SJCRH30 (cell line): ENCODE data around the gene ACTL6B. TPM values are rescaled to one million over a fixed set of nuclear protein-coding genes. Genes with fewer than 3 reads are reported as not detected.

Source experiments
- total RNA-seq: library from RNA; depleted of rRNA; stranded (reverse); fragments of >200 nt; shearing (Covaris generic); gene quantifications from 2 replicates; pipeline ENCODE4 v1.2.3, GENCODE V29; 2014; rRNA removed

Gene ACTL6B
- total RNA-seq, 1 experiment from 2014 or later: not detected

Other genes with a start within 250 kb of the ACTL6B start
- 1.1 and 1.2 TPM in 2 replicates for gene ZCWPW1, start 227.7 kb downstream of the ACTL6B start, total RNA-seq
- gene MEPCE, start 226.6 kb downstream of the ACTL6B start, total RNA-seq: 48.2 and 50.6 TPM in 2 replicates
- gene PPP1R35, start 220.0 kb downstream of the ACTL6B start, total RNA-seq: 11.2 and 11.7 TPM in 2 replicates
- not detected in 2 replicates for gene SPACDR, start 192.2 kb downstream of the ACTL6B start, total RNA-seq
- 13.7 and 14.7 TPM in 2 replicates for gene TSC22D4, start 177.2 kb downstream of the ACTL6B start, total RNA-seq
- 0.49 and 0.56 TPM in 2 replicates for gene NYAP1, start 172.5 kb downstream of the ACTL6B start, total RNA-seq
- gene AGFG2, start 117.2 kb downstream of the ACTL6B start, total RNA-seq: 7.2 and 9.0 TPM in 2 replicates
- gene SAP25, start 82.5 kb downstream of the ACTL6B start, total RNA-seq: 0.30 and 1.2 TPM in 2 replicates
- 19.8 and 33.2 TPM in 2 replicates for gene LRCH4, start 70.3 kb downstream of the ACTL6B start, total RNA-seq
- 0.10 TPM in 1 of 2 replicates, not detected in the other for gene FBXO24, start 70.1 kb downstream of the ACTL6B start, total RNA-seq
- 41.2 and 43.4 TPM in 2 replicates for gene PCOLCE, start 54.1 kb downstream of the ACTL6B start, total RNA-seq
- gene MOSPD3, start 43.9 kb downstream of the ACTL6B start, total RNA-seq: 13.8 and 13.9 TPM in 2 replicates
- not detected in 2 replicates for gene TFR2, start 14.9 kb downstream of the ACTL6B start, total RNA-seq
- gene GNB2, start 17.3 kb upstream of the ACTL6B start, total RNA-seq: 105 and 112 TPM in 2 replicates
- gene GIGYF1, start 37.8 kb upstream of the ACTL6B start, total RNA-seq: 17.8 and 22.6 TPM in 2 replicates
- gene POP7, start 49.7 kb upstream of the ACTL6B start, total RNA-seq: 63.9 and 67.9 TPM in 2 replicates
- not detected in 2 replicates for gene EPO, start 64.0 kb upstream of the ACTL6B start, total RNA-seq
- not detected in 2 replicates for gene ZAN, start 77.1 kb upstream of the ACTL6B start, total RNA-seq
- 61.7 and 62.3 TPM in 2 replicates for gene EPHB4, start 171.1 kb upstream of the ACTL6B start, total RNA-seq
- gene SLC12A9, start 196.3 kb upstream of the ACTL6B start, total RNA-seq: 12.2 and 15.0 TPM in 2 replicates
- 42.1 and 49.3 TPM in 2 replicates for gene TRIP6, start 210.9 kb upstream of the ACTL6B start, total RNA-seq
- gene SRRT, start 218.7 kb upstream of the ACTL6B start, total RNA-seq: 140 and 156 TPM in 2 replicates
- gene UFSP1, start 233.3 kb upstream of the ACTL6B start, total RNA-seq: 5.5 and 6.1 TPM in 2 replicates
- gene ACHE, start 239.4 kb upstream of the ACTL6B start, total RNA-seq: 1.3 and 1.5 TPM in 2 replicates